ENCODE results near the gene MAP4K1. TPM values are rescaled to one million over a fixed set of nuclear protein-coding genes. Genes with fewer than 3 reads are reported as not detected.
A peak's percentile ranks its signal among the peaks of the same experiment; 100 is the strongest.

MAP4K1 gene
- polyA plus RNA-seq (2013, experiment 1 of 2), result 2.6 TPM
- 1.1 TPM for polyA plus RNA-seq (2013, experiment 2 of 2)

- peaks cover 28% of the 10 kb centered on the region for H3K36me3 ChIP-seq (ENCODE audit: control insufficient read depth, insufficient read depth, low read length)
- peak within 1 kb of the TSS; percentile 50 for H3K27ac ChIP-seq (ENCODE audit: low read depth, low read length, severe bottlenecking)
Observed at GRCh38 chr19:38617764-38618589, at the start of gene MAP4K1. MAP4K1 (minus strand) TSS chr19:38617953; CDS start chr19:38617895, 58 bp downstream.

DNA sequence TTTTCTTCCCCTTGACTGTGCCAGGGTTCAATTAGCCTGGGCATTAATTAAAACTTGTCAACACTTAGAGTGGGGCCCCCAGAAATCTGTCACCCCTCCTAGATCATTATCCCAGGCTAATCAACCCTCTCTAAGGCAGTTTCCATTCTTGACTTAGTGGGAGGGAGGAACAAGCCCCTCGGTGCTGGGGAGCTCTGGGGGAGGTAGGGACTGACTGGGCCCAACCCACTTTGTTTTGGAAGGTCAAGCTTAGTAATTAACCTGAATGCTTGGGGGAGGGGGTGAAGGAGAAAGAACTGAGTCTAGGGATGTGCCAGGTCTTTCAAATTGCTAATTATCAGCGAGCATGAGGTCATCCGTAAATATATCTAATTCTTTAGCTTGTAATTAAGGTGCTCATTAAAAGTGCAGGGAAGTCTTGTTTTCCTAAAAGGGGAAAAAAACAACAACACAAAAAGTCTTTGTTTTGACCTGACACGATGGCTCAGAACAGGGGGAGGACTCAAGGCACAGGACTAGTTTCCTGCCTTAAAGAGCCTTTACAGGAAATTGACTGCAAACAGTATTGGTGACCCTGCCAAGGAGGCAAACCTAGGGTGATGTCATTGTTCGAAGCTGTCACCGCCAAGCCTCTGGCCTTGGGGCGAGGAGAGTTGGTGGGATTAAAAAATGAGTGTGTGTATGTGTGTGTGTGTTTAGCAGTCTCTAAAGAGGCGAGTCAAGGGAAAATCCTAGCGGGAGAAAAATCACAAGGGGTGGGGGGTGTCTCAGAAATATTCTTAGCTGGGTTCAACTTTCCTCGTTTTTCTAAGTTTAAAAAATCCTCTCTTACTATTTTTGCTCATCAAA is 49.1 kb upstream of the MAP4K1 start:
- WGBS, 2 experiments (ENCODE audit: insufficient coverage in 2 of 2), result 12 to 20% methylated on average over 6 to 7 of the region's 10 CpGs
- peak overlapping the region; percentile 99 for H3K27ac ChIP-seq (ENCODE audit: low read depth, low read length, severe bottlenecking)
- H3K4me1 ChIP-seq (ENCODE audit: control insufficient read depth, insufficient read depth, low read length, poor library complexity, severe bottlenecking), result peaks cover 99% of the 10 kb centered on the region
- H3K4me3 ChIP-seq (ENCODE audit: extremely low read depth, insufficient read depth, low read length, poor library complexity, severe bottlenecking), result peak overlapping the region; percentile 1
- H3K9me3 ChIP-seq (ENCODE audit: control insufficient read depth, low read length), result no peaks in the 10 kb centered on the region
- H3K36me3 ChIP-seq (ENCODE audit: control insufficient read depth, insufficient read depth, low read length), result peaks cover 43% of the 10 kb centered on the region

More at GRCh38 chr19:38617764-38618589, at the start of gene MAP4K1:
- H3K9me3 ChIP-seq (ENCODE audit: control insufficient read depth, low read length), result no peaks in the 10 kb centered on the region
- 82 to 84% methylated on average over 23 to 24 of the region's 28 CpGs for WGBS, 2 experiments (ENCODE audit: insufficient coverage in 2 of 2)
- H3K4me3 ChIP-seq (ENCODE audit: extremely low read depth, insufficient read depth, low read length, poor library complexity, severe bottlenecking), result peak within 1 kb of the TSS; percentile 96
- peaks cover 7% of the 10 kb centered on the region for H3K4me1 ChIP-seq (ENCODE audit: control insufficient read depth, insufficient read depth, low read length, poor library complexity, severe bottlenecking)

GRCh38 chr19:38665950-38666662 is 48.4 kb upstream of the MAP4K1 start:
- H3K4me1 ChIP-seq (ENCODE audit: control insufficient read depth, insufficient read depth, low read length, poor library complexity, severe bottlenecking), result peaks cover 96% of the 10 kb centered on the region
- H3K27ac ChIP-seq (ENCODE audit: low read depth, low read length, severe bottlenecking), result peak overlapping the region; percentile 99
- 13% methylated on average over 11 to 15 of the region's 19 CpGs for WGBS, 2 experiments (ENCODE audit: insufficient coverage in 2 of 2)
- H3K4me3 ChIP-seq (ENCODE audit: extremely low read depth, insufficient read depth, low read length, poor library complexity, severe bottlenecking), result peak overlapping the region; percentile 1
- H3K9me3 ChIP-seq (ENCODE audit: control insufficient read depth, low read length), result no peaks in the 10 kb centered on the region
- H3K36me3 ChIP-seq (ENCODE audit: control insufficient read depth, insufficient read depth, low read length), result peaks cover 49% of the 10 kb centered on the region

GRCh38 chr19:38665219-38665931 is 47.6 kb upstream of the MAP4K1 start:
- H3K4me3 ChIP-seq (ENCODE audit: extremely low read depth, insufficient read depth, low read length, poor library complexity, severe bottlenecking), result no peak overlapping the region
- peaks cover 96% of the 10 kb centered on the region for H3K4me1 ChIP-seq (ENCODE audit: control insufficient read depth, insufficient read depth, low read length, poor library complexity, severe bottlenecking)
- no peaks in the 10 kb centered on the region for H3K9me3 ChIP-seq (ENCODE audit: control insufficient read depth, low read length)
- H3K36me3 ChIP-seq (ENCODE audit: control insufficient read depth, insufficient read depth, low read length), result peaks cover 55% of the 10 kb centered on the region
- WGBS, 2 experiments (ENCODE audit: insufficient coverage in 2 of 2), result 77 to 88% methylated on average over 6 to 10 of the region's 13 CpGs
- H3K27ac ChIP-seq (ENCODE audit: low read depth, low read length, severe bottlenecking), result peak overlapping the region; percentile 99

- Histone ChIP-seq H3K9me3 (ENCODE audit: control insufficient read depth, low read length) (no peaks in the 10 kb centered on the region), H3K36me3 (ENCODE audit: control insufficient read depth, insufficient read depth, low read length) (peaks cover 47% of the 10 kb centered on the region), H3K4me3 (ENCODE audit: extremely low read depth, insufficient read depth, low read length, poor library complexity, severe bottlenecking) (no peak overlapping the region), H3K4me1 (ENCODE audit: control insufficient read depth, insufficient read depth, low read length, poor library complexity, severe bottlenecking) (peaks cover 93% of the 10 kb centered on the region), H3K27ac (ENCODE audit: low read depth, low read length, severe bottlenecking) (peak overlapping the region; percentile 99)
- WGBS, 2 experiments (ENCODE audit: insufficient coverage in 2 of 2), result 51 to 63% methylated on average over 4 to 7 of the region's 7 CpGs
Observed at GRCh38 chr19:38664503-38665211, 46.9 kb upstream of the MAP4K1 start.

- peaks cover 41% of the 10 kb centered on the region for H3K36me3 ChIP-seq (ENCODE audit: control insufficient read depth, insufficient read depth, low read length)
- peaks cover 92% of the 10 kb centered on the region for H3K4me1 ChIP-seq (ENCODE audit: control insufficient read depth, insufficient read depth, low read length, poor library complexity, severe bottlenecking)
- 87 to 93% methylated on average over 12 to 13 of the region's 19 CpGs for WGBS, 2 experiments (ENCODE audit: insufficient coverage in 2 of 2)
- peak overlapping the region; percentile 99 for H3K27ac ChIP-seq (ENCODE audit: low read depth, low read length, severe bottlenecking)
- H3K9me3 ChIP-seq (ENCODE audit: control insufficient read depth, low read length), result no peaks in the 10 kb centered on the region
- H3K4me3 ChIP-seq (ENCODE audit: extremely low read depth, insufficient read depth, low read length, poor library complexity, severe bottlenecking), result no peak overlapping the region
Observed at GRCh38 chr19:38663957-38664502, 46.3 kb upstream of the MAP4K1 start.

DNA sequence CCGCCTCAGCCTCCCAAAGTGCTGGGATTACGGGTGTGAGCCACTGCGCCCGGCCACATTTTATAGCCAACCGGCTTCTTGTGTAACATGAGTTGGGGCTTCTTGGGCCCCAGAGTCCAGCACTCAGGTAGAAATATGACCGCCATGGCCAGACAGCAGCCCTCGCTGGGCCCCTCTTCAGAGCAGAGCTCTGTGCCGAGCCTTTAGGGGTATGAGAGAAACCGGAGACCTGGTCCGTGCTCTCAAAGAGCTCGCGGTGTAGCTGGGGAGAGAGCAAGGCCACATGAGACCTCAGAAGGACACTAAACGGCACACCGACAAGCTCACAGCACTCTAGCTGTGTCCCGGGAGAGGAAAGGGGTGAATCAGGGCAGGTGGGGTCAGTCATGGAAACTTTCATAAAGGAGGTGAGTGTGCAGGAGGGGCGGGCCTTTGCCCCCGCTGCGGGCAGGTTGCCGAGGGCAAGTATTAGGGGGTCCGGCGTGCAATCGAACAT is 45.5 kb upstream of the MAP4K1 start:
- peaks cover 92% of the 10 kb centered on the region for H3K4me1 ChIP-seq (ENCODE audit: control insufficient read depth, insufficient read depth, low read length, poor library complexity, severe bottlenecking)
- WGBS, 2 experiments (ENCODE audit: insufficient coverage in 2 of 2), result 96 to 98% methylated on average over 19 to 22 of the region's 22 CpGs
- H3K27ac ChIP-seq (ENCODE audit: low read depth, low read length, severe bottlenecking), result peak overlapping the region; percentile 20
- H3K4me3 ChIP-seq (ENCODE audit: extremely low read depth, insufficient read depth, low read length, poor library complexity, severe bottlenecking), result no peak overlapping the region
- no peaks in the 10 kb centered on the region for H3K9me3 ChIP-seq (ENCODE audit: control insufficient read depth, low read length)
- peaks cover 33% of the 10 kb centered on the region for H3K36me3 ChIP-seq (ENCODE audit: control insufficient read depth, insufficient read depth, low read length)

DNA sequence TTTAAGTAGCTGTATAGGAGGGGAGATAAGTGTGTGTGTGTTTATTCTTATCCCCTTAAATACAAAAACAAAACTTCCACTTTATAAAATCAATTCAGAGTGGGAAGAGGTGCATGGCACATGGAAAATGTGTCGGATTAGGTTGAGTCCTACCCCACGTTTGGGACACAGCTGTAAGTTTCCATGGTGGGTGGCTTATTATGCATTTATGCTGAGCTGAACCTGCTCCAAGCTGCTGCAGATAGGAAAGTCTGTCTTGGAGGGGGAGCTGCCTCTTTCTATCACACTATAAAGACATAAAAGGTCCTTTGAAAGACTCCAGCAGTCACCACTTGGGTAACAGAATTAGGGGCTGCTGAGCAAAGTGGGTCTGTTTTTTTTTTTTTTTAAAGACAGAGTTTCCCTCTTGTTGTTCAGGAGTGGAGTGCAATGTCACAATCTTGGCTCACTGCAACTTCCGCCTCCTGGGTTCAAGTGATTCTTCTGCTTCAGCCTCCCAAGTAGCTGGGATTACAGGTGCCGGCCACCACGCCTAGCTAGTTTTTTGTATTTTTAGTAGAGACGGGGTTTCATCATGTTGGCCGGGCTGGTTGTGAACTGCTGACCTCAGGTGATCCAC is 44.9 kb upstream of the MAP4K1 start:
- 90 to 98% methylated on average over 5 to 7 of the region's 7 CpGs for WGBS, 2 experiments (ENCODE audit: insufficient coverage in 2 of 2)
- no peaks in the 10 kb centered on the region for H3K9me3 ChIP-seq (ENCODE audit: control insufficient read depth, low read length)
- H3K4me1 ChIP-seq (ENCODE audit: control insufficient read depth, insufficient read depth, low read length, poor library complexity, severe bottlenecking), result peaks cover 92% of the 10 kb centered on the region
- peaks cover 31% of the 10 kb centered on the region for H3K36me3 ChIP-seq (ENCODE audit: control insufficient read depth, insufficient read depth, low read length)
- peak overlapping the region; percentile 30 for H3K27ac ChIP-seq (ENCODE audit: low read depth, low read length, severe bottlenecking)
- no peak overlapping the region for H3K4me3 ChIP-seq (ENCODE audit: extremely low read depth, insufficient read depth, low read length, poor library complexity, severe bottlenecking)

DNA sequence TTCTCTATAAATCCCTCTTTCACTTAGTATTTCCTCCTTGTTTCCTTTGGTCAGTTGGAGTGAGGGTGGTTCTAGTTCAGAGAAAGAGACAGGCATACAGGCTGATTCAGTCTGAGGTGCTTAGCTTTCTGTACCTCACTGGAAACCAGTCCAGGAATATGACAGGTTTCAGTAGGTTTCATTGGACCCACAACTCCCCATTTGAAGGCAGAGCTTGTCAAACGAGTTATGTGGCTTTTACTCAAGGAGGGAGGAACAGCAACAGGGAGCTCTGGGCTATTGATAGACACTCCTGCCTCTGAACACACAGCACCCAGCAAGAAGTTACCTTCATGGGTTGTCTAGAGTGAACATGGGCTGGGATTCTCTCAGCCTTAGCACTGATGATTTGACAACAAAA is 44.2 kb upstream of the MAP4K1 start:
- H3K36me3 ChIP-seq (ENCODE audit: control insufficient read depth, insufficient read depth, low read length), result peaks cover 37% of the 10 kb centered on the region
- no peaks in the 10 kb centered on the region for H3K9me3 ChIP-seq (ENCODE audit: control insufficient read depth, low read length)
- no peak overlapping the region for H3K4me3 ChIP-seq (ENCODE audit: extremely low read depth, insufficient read depth, low read length, poor library complexity, severe bottlenecking)
- 67 to 80% methylated on average over 1 of the region's 1 CpG for WGBS, 2 experiments (ENCODE audit: insufficient coverage in 2 of 2)
- no peak overlapping the region for H3K27ac ChIP-seq (ENCODE audit: low read depth, low read length, severe bottlenecking)
- peaks cover 92% of the 10 kb centered on the region for H3K4me1 ChIP-seq (ENCODE audit: control insufficient read depth, insufficient read depth, low read length, poor library complexity, severe bottlenecking)
